PC-9 (cell line): ENCODE measurements around the gene DTNBP1.

ENCODE experiments used
- EZH2 ChIP-seq: fragments of 200-600 bp; sonication (generic); IDR thresholded peaks from 2 replicates; pipeline ENCODE4 v1.8.0; 2017; ENCODE audit warnings: antibody characterized with exemption, low read depth
- TF ChIP-seq, protein P1 (sequence below): fragments of 200-600 bp; sonication (generic); conservative IDR thresholded peaks from 2 replicates; pipeline ENCODE4 v1.6.1; 2017; ENCODE audit warnings: mixed run types, antibody characterized with exemption, mild to moderate bottlenecking, moderate library complexity

DNA sequence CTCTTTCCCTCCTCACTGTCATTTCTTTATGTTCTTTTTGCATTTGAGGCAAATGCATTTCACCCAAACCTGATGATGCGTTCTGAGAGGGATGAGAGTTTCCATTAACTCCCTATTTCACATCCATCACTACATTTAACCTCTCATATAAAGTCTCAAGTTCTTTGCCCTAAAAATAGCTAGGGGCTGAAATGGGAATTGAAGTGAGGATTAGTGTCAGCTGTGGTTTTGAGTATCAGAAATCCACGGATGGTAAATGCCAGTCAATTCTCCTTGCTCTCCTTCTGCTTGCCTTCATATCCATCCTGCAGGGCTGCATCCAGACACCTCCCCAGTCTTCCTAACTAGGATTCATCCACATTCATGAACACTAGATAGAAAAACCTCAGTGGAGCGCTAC, 10.0 kb upstream of the DTNBP1 start:
- TF ChIP-seq, protein P1, sequence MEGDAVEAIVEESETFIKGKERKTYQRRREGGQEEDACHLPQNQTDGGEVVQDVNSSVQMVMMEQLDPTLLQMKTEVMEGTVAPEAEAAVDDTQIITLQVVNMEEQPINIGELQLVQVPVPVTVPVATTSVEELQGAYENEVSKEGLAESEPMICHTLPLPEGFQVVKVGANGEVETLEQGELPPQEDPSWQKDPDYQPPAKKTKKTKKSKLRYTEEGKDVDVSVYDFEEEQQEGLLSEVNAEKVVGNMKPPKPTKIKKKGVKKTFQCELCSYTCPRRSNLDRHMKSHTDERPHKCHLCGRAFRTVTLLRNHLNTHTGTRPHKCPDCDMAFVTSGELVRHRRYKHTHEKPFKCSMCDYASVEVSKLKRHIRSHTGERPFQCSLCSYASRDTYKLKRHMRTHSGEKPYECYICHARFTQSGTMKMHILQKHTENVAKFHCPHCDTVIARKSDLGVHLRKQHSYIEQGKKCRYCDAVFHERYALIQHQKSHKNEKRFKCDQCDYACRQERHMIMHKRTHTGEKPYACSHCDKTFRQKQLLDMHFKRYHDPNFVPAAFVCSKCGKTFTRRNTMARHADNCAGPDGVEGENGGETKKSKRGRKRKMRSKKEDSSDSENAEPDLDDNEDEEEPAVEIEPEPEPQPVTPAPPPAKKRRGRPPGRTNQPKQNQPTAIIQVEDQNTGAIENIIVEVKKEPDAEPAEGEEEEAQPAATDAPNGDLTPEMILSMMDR = no peak
- no peak for TF ChIP-seq EZH2
